OCI-LY7 (cell line): ENCODE measurements around the gene PLA2G4E. TPM values are rescaled to one million over a fixed set of nuclear protein-coding genes. Genes with fewer than 3 reads are reported as not detected.

Experiments
- BruUV-seq: library from RNA; stranded (reverse); fragments of 400-500 nt; replicated peaks from 2 replicates; lab custom pipeline; 2021; lab: Mats Ljungman, UMichigan
- CTCF ChIA-PET: fragments of 300-600 bp; sonication (Branson Sonifier 250); formaldehyde crosslinking; loops from one replicate; lab custom pipeline; 2022; ENCODE audit warnings: antibody characterized with exemption; ENCODE audit not compliant: unreplicated experiment; lab: Charles Lee
- POLR2A ChIA-PET: fragments of 300-600 bp; sonication (Branson Sonifier 250); formaldehyde crosslinking; loops from one replicate; lab custom pipeline; 2022; ENCODE audit warnings: antibody characterized with exemption; lab: Charles Lee
- DNase-seq: peaks from one replicate; pipeline ENCODE4 v3.0.0-alpha.2; 2015; ENCODE audit warnings: low spot score
- H2AFZ ChIP-seq: fragments of 200-600 bp; sonication (generic), shearing (Covaris generic); 2 replicates; pipeline ENCODE4 v1.6.1; 2014; ENCODE audit warnings: mild to moderate bottlenecking, antibody characterized with exemption, low read length, moderate library complexity
- H3K27ac ChIP-seq: fragments of 200-600 bp; sonication (generic); 2 replicates; pipeline ENCODE4 v1.5.1; 2014; ENCODE audit warnings: mixed run types, low read depth, mild to moderate bottlenecking, moderate library complexity, low read length, inconsistent platforms; ENCODE audit not compliant: poor library complexity, severe bottlenecking
- H3K36me3 ChIP-seq: fragments of 200-600 bp; sonication (generic); 2 replicates; pipeline ENCODE4 v1.6.1; 2014; ENCODE audit warnings: mild to moderate bottlenecking, antibody characterized with exemption, low read length, moderate library complexity, mixed read lengths; ENCODE audit not compliant: insufficient read depth
- H3K4me1 ChIP-seq: fragments of 200-600 bp; sonication (generic); 2 replicates; pipeline ENCODE4 v1.5.1; 2014; ENCODE audit warnings: mild to moderate bottlenecking, low read length; ENCODE audit not compliant: insufficient read depth, poor library complexity, severe bottlenecking
- H3K4me2 ChIP-seq: fragments of 200-600 bp; sonication (generic); 2 replicates; pipeline ENCODE4 v1.6.1; 2014; ENCODE audit warnings: mild to moderate bottlenecking, low read length
- H3K4me3 ChIP-seq: fragments of 200-600 bp; sonication (generic); 2 replicates; pipeline ENCODE4 v1.5.1; 2014; ENCODE audit warnings: mild to moderate bottlenecking, low read depth, low read length; ENCODE audit not compliant: poor library complexity, severe bottlenecking
- H3K79me2 ChIP-seq: fragments of 200-600 bp; sonication (generic); 2 replicates; pipeline ENCODE4 v1.6.1; 2016; ENCODE audit warnings: low read depth, mild to moderate bottlenecking, low read length, moderate library complexity, mixed read lengths; ENCODE audit not compliant: insufficient read depth
- H3K9me2 ChIP-seq: fragments of 200-600 bp; sonication (generic); 2 replicates; pipeline ENCODE4 v1.6.1; 2016; ENCODE audit warnings: mild to moderate bottlenecking, low read length, mixed read lengths; ENCODE audit not compliant: insufficient read depth
- H3K9me3 ChIP-seq: fragments of 200-600 bp; sonication (generic); 2 replicates; pipeline ENCODE4 v1.6.1; 2014; ENCODE audit warnings: mild to moderate bottlenecking, mixed run types, low read length, mixed read lengths
- H4K20me1 ChIP-seq: fragments of 200-600 bp; sonication (generic); 2 replicates; pipeline ENCODE4 v1.6.1; 2014; ENCODE audit warnings: mild to moderate bottlenecking, antibody characterized with exemption, low read length, moderate library complexity, mixed read lengths; ENCODE audit not compliant: insufficient read depth
- EZH2phosphoT487 ChIP-seq: fragments of 200-600 bp; sonication (generic); IDR thresholded peaks from 2 replicates; pipeline ENCODE4 v1.6.1; 2018; ENCODE audit warnings: low read depth, borderline replicate concordance, mild to moderate bottlenecking, mixed run types, antibody characterized with exemption, low read length, moderate library complexity, mixed read lengths
- intact Hi-C: fragments of 100-400 bp; cut with micrococcal nuclease; formaldehyde crosslinking; loops from one replicate; pipeline ENCODE4 v1.10.0; 2022; ENCODE audit not compliant: unreplicated experiment
- total RNA-seq, 2 experiments: library from RNA; depleted of rRNA in 1 of 2; stranded (reverse); fragments of >200 nt in 1 of 2; shearing (Covaris generic) in 1 of 2; gene quantifications; 2 replicates each; pipeline ENCODE4 v1.2.3, GENCODE V29; 2014 to 2022
- TF ChIP-seq, protein P1 (sequence below): fragments of 200-600 bp; sonication (generic); conservative IDR thresholded peaks from 2 replicates; pipeline ENCODE4 v1.5.1; 2014; ENCODE audit warnings: mild to moderate bottlenecking, antibody characterized with exemption, low read length, moderate library complexity, mixed read lengths

The PLA2G4E gene
- total RNA-seq, 2 experiments from 2014 or later: not detected

DNA sequence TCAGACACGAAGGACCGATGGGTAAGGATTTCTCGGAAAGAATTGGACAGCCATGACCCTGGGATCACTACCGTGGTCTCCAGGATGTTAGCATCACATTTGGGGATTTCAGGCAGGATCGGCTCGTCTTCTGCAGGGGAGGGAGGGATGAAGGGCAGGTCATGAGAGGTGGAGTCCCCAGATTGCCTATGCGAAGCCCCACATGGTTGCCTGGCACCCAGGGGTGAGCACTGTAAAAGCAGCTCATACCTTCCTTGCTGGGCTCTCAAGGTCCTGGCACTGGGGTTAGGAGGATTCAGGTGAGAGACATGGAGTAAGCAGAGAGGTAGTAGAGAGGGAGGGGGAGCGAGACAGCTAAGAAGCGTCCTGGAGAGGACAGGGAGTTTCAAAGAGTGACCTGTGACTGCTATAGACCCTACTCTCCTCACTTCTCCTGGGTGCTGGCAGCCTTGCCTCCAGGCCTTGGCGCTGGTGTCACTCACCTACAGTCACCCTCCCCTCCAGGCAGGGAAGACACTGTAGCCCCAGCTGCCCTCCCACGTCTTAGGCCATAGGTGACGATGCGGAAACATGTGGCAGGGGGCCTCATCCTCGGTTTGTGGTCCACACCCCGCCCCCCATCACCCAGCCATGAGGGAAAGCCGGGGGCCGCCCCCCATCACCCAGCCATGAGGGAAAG is 33.5 kb downstream of the PLA2G4E start:
- Histone ChIP-seq H3K79me2 (no peaks in the 10 kb centered on the region), H3K36me3 (no peaks in the 10 kb centered on the region), H3K9me3 (no peaks in the 10 kb centered on the region), H2AFZ (no peak overlapping the region), H3K4me3 (no peak overlapping the region), H4K20me1 (no peaks in the 10 kb centered on the region), H3K27ac (no peak overlapping the region), H3K9me2 (no peaks in the 10 kb centered on the region), H3K4me2 (no peak overlapping the region), H3K4me1 (no peaks in the 10 kb centered on the region)
- no peak for DNase-seq
- ChIA-PET CTCF (no interaction called here), POLR2A (no interaction called here)
- intact Hi-C loops: no loop called here
- no TSS peak for BruUV-seq
- TF ChIP-seq EZH2phosphoT487: no peak
- TF ChIP-seq, protein P1, sequence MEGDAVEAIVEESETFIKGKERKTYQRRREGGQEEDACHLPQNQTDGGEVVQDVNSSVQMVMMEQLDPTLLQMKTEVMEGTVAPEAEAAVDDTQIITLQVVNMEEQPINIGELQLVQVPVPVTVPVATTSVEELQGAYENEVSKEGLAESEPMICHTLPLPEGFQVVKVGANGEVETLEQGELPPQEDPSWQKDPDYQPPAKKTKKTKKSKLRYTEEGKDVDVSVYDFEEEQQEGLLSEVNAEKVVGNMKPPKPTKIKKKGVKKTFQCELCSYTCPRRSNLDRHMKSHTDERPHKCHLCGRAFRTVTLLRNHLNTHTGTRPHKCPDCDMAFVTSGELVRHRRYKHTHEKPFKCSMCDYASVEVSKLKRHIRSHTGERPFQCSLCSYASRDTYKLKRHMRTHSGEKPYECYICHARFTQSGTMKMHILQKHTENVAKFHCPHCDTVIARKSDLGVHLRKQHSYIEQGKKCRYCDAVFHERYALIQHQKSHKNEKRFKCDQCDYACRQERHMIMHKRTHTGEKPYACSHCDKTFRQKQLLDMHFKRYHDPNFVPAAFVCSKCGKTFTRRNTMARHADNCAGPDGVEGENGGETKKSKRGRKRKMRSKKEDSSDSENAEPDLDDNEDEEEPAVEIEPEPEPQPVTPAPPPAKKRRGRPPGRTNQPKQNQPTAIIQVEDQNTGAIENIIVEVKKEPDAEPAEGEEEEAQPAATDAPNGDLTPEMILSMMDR: no peak

DNA sequence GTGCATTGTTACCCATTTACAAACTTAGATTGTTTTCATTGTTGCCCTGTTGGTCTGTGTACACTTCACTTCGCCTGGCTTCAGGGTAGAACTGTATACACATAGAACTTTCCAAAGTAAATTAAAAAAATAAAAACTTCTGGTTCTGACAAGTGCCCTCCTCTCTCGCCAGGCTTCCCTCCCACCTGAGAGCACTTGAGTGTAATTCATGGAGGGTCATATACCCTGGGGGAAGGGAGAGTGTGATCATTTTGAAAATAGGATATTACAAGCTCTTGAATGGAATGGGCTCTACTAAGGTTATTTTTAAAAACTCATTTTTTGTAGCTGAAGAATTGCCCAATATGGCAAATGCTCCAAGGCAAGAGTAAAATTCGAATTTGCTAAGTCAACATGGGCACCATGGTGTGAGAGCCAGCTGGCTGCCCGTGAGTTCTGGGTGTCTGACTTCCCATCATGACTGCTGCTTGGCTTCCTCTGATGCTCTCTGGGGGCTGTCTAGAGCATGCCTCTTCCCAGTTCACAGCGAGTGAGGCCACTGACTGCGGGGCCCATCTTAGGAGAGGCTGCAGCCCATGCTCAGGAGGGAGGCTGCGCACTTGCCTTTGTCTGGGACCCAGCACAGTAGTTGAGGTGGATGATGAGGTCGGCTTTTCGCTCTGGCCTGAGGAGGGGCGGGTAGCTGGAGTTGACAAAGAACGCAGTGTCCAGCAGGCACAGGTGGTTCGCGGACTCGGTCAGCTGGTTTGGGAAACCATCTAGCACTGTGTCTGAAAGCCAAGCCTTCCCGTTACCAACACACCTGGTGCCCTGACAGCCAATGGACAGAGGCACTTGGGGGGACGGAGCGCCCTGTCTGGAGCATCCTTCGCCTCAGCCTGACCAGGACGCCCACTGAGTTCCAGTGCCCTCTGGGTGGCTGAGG is 35.3 kb downstream of the PLA2G4E start:
- ChIA-PET POLR2A (interaction anchor here (0.6 kb wide), 1 partner anchor 67 kb away, joined by 4 read pairs; no protein-coding TSS in a partner anchor), CTCF (interaction anchor here (0.9 kb wide), 1 partner anchor 148 kb away, joined by 3 read pairs; no protein-coding TSS in a partner anchor)
- intact Hi-C loops: no loop called here
- Histone ChIP-seq H3K4me3 (no peak overlapping the region), H3K27ac (no peak overlapping the region), H2AFZ (no peak overlapping the region), H3K36me3 (no peaks in the 10 kb centered on the region), H3K9me2 (no peaks in the 10 kb centered on the region), H3K79me2 (no peaks in the 10 kb centered on the region), H3K4me2 (no peak overlapping the region), H4K20me1 (no peaks in the 10 kb centered on the region), H3K9me3 (no peaks in the 10 kb centered on the region), H3K4me1 (no peaks in the 10 kb centered on the region)
- TF ChIP-seq, protein P1: no peak
- TF ChIP-seq EZH2phosphoT487: no peak
- BruUV-seq: no TSS peak
- no peak for DNase-seq
